Measurements from ENCODE around the gene SEMA5A.

The SEMA5A gene

DNA sequence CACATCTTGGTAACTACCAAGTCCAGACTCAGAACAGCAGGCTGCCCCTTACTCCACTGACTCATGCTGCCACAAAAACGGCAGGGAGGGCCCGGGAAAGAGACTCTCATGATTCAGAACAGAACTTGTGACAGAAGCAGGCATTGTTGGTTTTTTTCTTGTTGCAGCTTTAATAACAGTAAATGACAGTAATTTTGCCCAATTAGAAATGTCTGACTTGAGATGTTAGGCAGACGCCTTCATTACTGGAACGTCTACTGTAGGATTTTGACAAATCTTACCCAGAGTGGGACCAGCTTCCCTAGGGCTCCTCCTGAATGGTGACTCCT, 77.9 kb downstream of the SEMA5A start:
- no peak for DNase-seq

DNA sequence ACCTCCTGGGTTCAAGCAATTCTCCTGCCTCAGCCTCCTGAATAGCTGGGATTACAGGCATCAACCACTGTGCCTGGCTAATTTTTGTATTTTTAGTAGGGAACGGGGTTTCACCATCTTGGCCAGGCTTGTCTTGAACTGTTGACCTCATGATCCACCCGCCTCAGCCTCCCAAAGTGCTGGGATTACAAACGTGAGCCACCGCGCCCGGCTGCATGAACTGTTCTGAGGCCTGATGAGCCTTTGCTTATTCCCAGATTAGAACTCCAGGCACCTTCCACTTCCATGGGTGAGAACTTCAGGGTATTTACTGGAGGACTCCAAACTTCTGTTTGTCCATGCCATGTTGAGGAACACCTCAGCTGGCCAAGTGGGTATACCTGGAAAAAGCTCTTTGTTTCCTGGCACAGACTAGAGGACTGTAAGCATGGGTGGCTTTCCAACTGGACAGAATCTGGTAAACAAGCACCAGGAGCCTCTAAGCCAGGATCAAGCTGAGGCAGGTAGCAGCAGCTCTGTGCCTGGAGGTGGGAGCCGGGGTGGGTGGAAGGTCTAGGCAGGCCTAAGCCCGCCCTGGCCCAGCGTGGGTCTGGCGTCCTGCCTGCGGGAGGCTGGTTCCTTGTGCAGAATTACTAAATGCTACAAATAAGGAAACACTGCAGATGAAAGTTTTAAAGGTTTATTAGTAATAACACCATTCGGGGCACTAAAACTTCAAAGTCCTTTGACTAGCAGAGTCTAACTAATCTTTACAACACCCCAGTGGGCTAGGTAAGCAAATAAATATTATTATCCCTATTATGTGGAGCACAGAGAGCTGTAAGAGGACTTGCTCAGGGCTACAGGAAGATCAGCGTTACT, 78.4 kb downstream of the SEMA5A start:
- DNase-seq: no peak

DNA sequence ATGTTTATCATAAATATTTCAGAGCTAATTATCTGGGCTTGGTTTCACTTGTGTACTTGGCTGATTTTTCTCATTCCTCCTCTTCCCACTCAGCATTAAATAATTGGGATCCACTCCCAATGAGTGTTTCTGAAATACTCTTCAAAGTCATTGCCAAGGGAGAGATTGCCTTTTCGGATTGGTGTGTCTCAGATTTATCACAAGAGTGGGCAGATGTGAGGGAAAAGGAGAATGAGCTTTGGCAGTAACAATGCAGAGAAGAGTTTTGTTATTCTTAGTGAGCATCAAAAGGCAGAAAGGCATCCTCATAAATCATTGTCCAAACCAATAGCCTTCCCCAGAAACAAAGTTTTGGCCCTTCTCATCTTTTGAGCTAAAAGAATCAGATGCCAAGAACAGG, 79.2 kb downstream of the SEMA5A start:
- DNase-seq: no peak

DNA sequence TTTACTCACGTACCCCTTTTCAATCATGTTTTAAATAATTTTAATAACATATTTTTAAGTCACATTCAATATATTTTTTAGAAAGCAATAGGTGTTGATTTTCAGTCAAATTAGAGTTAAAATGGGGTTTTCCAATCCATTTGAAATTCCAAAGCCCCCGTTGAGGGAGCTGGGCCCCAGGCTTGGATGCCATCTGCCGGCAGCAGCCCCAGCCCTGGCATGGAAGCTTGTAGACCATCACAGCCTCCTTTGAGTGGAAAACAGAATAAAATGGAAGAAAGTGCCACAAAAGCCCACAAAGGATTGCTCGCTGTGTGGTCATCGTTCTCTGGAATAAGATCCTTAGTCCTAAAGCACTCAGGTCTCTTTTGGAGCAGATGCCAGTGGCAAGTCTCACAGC, 81.4 kb downstream of the SEMA5A start:
- no peak for DNase-seq

DNA sequence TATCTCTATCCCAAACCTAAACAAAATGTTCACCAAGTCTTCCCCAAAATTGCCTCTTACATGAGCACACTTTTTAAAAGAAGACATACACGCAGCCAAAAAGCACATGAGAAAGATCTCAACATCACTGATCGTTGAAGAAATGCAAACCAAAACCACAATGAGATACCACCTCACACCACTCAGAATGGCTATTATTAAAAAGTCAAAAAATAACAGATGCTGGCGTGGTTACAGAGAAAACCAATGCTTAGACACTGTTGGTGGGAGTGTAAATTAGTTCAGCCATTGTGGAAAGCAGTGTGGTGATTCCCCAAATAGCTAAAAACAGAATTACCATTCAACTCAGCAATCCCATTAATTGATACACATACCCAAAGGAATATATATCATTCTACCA, 83.8 kb downstream of the SEMA5A start:
- no peak for DNase-seq

DNA sequence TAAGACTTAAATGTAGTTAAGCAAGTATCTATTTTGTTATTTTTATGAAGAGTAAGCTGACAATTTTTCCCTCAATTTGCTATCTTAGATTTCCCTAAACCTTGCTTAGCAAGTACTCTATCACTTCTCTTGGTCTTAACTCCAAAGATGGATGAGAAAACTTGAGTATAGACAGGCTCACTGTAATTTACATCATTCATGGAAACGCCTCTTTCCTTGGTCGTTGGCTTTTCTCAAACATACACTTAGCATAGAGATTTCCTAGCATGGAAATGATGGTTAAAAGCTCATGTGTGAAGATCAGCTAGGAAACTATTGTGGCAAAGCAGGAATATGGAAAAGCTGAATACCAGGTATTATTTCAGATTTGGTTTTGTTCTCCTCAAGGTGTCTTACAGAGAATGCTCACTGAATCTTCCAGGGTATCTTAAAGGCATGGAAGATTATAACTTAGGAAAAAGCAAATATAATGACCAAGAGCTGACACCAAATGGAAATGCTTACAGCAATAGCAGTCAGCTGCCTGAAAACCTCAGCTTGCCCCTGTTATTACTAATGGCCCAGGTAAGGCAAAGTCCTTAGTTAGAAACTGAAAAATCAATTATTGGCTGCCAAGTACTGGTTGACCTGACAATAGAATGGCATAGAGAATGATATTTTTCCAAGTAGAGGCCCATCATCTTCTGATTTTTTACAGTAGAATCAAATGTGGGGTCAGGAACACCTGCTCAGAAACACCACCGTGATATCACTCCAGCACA, 84.8 kb downstream of the SEMA5A start:
- DNase-seq: no peak

DNA sequence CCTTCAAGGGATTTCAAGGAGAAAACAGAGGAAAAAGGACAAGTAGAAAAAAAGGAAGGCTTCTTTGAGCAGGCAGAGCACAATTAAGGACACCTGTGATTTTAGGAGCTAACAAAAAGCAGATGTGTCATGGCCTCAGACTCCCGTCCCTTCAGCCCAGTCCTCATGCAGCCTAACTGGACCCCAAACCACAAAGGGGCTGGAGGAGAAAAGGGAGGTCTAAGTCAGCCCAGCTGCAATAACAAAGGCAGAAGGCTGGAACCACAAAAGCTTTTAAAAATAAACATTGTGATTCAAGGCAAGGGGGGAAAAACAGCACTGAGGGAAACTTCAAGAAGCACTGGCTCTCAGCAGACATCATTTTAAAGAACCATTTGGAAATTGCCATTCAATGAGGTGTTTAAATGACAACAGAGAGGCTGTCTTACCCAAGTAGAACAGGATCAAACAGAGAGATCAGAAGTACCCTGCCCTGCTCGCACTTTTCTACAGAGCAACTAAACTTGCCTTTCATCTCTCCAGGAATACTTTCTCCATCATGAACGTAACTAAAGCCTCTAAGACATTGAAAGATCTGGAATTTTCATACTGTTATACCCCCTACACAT, 89.3 kb downstream of the SEMA5A start:
- no peak for DNase-seq

DNA sequence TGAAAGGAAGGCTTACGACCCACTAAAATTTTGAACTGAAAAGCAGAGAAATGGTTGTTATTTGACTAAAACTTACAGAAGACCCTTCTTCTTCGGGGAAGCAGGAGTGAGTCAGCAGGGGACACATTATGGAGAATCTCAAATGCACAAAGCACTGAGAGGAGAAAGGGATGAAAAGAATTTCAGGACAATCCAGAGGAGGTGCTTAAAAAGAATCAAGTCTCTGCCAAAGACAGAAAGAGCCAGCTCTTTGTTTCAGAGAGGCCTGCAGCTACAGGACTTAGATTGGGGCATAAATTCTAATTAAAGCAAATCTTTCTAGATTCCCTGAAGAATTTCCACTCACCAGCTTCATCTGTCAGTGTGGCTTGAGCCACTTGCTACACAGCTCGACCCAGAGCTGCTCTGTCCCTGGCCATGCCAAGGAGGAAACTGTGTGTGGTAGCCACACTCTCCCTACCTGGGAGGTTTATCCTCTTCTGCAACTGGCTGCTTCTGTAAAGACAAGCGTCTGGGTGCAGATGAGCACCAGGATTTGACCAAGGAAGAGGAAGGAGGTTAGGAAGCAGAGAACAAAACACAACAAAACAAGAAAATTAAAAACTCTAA, 89.9 kb downstream of the SEMA5A start:
- no peak for DNase-seq

DNA sequence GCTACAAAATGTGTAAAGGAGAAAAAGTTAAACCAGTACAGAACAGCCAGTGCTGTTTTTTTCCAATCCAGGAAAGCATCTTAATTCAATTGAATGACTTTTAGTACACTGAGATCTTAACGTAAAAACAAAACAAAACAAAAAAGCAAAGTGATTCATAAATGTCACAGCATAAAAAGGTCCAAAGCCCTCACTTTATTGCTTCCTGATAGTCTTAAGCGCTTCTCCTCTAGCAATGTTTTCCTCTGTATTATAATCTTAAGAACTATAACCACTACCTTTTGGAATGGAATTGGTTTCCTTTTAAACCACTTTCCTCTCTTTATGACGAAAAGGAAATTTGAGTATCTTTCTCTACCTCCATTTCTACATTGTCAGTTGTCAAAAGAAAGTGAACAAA, 91.4 kb downstream of the SEMA5A start:
- DNase-seq: no peak

DNA sequence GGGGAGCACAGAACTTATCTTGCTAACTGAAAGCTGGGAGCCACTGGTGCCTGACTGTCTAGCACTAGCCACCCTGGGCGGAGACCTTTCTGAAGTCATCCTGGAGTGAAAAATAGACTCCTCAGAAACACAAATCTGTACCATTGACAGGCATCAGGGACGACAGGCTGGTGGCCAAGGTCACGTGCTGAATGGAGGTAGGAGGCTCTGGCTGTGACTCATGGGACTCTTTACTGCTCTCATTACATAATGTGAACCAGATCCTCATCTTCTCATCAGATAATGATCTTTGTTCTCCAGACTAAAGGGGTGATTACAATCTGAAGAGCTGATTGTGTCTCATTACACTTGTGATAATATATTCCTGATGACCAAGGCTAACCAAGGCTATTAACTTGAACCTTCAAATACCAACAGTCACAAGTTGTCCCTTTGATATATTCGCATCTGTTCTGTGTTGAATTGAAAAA, 91.8 kb downstream of the SEMA5A start:
- DNase-seq: no peak

DNA sequence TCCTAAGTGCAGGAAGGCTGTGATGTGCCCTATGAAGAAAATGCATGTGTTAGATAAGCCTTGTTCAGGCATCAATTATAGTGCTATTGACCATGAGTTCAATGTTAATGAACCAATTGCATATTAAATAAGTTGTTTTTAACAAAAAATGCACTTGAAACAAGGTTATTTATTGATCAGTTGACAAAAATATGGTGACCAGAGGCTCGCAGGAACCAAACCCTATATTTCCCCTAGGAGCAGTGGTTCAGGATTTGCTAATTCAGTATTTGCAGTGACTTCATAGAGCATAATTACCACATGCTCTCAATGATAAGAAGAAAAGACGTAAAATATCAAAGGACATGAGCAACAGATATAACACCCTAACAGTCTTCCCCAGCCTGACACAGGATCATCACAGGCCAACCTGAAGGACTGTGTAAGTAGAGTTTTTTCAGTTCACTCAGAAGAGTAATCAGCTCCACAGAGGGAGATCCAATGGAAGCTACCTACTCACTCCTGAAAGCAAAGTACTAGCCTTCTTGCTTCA, 92.3 kb downstream of the SEMA5A start:
- DNase-seq: no peak

DNA sequence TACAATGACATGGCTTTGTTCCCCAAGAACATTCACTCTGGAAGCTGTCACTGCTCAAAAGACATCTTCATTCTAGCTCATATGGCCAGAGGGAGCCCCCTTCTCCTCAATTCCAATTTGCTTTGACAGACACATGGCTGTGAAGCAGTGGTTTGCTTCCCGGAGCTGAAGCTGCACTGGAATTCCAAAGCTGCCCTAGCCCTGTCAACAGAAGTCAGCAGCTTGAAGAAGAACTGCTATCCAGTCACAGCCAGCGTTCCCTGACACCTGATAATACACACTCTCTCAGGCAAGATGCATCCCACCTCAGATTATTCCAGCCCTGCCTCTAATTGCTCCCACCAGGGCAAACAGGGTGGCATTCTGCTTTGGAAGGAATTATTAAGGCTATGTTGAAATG, 93.7 kb downstream of the SEMA5A start:
- no peak for DNase-seq

DNA sequence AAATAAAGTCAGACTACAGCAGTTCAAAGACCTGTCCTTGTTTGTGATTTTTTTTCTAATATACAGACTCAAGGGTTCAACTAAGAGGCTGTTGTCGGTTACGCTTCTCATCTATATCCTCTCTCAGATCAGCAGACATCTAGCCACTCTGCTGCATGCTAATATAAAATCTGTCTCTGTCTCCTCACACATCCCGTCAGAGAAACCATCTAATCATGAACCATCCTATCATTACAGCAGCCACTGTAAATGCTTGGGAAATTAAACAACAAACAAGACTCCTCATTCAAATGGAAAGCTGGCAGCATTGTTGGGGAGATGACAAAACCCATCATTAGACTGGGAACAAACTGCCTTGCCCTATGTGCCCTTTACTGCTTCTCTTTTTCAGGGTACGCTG, 94.8 kb downstream of the SEMA5A start:
- DNase-seq: no peak

DNA sequence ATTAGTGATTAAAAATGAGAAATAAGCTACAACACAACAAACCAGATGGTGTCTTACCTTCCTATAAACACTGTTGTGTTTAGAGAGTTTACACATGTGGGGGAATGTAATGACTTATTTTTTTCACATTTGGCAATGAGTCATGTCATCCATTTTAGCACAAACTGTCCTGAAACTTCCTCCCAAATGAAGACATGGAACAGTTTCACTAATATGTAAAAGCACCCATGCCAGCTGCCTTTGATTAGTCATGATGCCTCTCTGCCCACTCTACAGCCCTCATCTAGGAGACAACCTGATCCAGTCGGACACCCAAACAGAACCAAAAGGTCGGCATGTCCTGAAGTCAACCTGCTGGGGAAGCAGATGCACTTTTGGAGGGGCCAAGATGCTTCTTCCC, 98.2 kb downstream of the SEMA5A start:
- no peak for DNase-seq

DNA sequence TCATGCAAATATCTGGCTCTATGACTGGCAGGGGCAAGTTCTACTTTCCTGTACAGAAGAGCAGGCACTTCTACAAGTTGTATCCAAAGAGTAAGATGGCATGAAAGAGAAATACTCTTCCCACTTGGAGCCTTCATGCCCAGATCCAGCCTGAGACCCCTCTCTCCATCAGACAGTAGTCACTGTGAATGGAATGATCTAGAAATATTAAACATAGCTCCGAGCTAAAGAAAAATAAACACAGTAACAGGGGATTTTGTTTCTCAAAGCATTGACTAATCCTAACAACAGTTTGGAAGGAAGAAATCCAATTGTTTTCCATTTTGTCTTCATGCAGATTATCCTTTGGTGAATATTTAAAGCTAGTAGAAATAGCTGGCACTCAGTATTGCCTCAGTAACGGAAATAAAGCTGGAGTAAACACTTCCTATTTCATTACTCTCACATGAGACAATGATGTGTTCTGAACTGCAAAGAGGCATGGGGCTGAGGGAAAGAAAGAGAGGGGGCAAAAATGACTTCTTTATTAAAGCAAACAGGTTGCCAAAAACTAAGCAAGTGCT, 100.0 kb downstream of the SEMA5A start:
- no peak for DNase-seq

DNA sequence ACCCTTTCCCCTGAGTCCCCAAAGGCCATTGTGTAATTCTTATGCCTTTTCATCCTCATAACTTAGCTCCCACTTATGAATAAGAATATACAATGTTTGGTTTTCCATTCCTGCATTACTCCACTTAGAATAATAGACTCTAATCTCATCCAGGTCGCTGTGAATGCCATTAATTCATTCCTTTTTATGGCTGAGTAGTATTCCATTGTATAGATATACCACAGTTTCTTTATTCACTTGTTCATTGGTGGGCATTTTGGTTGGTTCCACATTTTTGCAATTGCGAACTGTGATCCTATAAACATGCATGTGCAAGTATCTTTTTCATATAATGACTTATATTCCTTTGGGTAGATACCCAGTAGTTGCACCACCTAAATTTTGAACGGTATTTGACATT, 101.5 kb downstream of the SEMA5A start:
- DNase-seq: no peak

DNA sequence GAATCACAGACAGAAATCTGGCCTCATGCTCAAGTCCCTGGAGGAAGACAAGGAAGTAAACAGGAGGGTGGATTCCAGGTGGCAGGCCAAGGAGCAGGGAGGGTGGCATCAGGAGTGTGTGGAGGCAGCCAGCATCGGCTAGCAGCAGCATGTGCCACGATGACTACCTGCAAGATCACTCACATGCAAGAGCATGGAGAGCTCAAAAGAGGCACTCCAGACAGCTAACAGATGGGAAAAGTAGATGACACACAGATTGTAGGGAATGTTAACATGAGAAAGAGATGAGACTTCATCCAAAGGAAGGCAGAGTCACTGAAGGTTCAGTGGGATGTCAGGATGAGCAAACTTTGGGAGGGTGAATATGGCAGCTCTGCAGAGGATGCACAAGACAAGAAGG, 104.3 kb downstream of the SEMA5A start:
- DNase-seq: no peak

DNA sequence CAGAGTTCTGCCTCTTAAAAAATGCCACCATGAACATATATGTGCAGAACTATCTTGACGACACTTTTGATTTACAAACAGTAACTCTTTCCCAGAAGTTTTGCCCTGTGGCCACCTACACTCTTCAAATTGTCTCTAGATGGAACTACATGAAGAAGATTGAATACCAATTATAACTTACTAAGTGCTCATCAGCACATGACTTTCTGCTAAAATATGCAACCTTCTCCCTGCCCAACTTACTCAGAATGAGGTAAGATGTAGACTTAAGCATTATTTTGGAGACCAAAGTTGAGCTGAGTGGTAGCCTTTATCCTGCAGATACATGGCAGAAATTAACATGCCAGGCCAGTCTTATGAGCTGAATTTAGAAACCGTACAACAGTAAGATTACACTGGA, 105.4 kb downstream of the SEMA5A start:
- no peak for DNase-seq

DNA sequence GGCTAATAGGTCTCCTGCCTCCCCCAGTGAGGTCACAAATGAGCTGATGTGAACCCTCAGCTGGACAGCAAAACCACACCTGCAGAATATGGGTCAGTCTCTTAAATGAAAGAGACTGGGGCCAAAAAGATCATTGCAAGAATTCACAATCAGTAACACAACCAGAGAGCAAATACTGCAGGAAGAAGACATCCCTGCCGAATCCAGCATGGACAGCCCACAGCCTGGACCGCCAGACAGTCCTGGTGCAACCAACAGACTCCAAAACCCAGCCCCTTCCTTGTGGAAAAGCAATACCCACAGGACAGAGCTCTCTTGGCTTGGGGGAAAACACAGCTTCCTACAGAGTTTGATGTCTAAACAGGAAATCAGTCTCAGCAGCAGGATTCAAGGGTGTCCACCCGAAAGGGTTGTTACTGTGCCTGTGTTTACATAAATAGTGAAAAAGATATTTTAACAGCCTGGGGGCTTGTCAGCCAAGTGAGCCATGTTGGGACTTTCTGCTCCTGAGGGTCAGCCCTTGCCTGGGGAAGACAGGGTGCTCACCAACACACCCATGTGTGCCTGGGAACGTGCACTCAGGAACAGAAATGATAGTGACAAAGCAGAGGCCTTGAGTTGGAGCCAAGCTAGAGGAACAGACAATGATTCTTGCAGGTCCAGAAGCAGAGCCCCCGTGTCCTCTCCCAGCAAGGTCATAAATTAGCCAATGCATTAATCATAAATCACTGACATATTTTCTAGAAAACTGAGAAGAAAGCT, 106.2 kb downstream of the SEMA5A start:
- DNase-seq: no peak

DNA sequence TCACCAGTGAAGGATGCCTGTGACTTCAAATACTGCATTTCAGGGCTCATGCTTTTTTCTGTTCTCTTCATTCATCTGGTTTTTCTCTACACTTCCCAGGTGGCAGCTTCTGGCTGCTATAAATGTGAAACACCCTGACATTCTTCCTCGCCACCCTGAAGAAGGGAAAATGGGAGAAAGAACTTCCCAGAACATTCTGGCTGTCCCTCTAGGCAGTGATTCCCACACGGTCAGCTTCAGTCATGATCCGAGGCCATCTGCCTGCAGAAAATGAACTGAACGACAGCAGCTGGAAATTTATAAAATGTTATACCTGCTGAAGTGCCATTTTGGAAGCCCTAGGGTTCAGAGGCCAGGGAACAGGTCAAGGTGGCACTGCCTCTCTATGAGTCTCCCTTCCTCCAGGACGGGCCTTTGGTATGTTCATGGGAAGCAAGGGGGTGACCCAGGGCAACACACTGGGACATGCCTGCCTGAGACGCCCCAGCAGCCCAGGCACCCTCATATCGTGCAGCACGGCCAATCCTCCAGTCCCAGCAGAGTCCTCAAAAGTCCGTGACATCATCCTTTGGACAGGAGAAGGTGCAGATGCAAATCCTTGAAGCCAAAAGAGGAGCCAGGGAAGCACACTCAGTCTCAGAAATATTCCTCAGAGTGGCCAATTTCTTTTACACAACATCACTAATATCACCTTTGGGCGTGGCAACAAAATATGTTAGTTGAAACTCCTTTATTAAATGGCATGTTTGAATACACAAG, 107.1 kb downstream of the SEMA5A start:
- no peak for DNase-seq

DNA sequence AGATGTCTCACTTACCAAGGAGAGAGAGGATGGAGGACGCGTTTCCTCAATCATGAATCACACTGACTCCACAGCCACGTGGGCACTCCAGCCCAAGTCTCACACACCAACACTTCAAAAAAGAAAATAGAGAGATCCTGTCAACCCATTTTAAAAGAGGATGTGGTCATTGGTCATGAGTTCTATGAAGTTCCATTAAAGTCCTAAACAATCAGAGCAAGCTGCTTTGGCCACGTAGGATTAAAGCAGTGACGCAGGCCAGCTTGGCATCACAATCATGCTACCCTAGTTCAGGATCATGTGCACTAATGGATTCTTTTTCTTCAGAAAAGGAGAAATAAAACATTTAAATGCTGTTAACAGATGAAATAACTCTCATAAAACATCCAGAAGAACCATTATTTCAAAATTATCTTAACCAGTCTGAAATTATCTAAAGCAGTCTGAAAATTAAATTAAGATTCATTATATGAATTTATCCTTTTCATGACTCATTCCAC, 108.1 kb downstream of the SEMA5A start:
- DNase-seq: no peak

Data from activated effector memory CD4-positive, alpha-beta T cell treated with Interleukin-2 at 50 U/mL for 16 hours (primary cell).